GM23338 (cell line): Measurements from ENCODE around the gene RDH8. TPM values are rescaled to one million over a fixed set of nuclear protein-coding genes. Genes with fewer than 3 reads are reported as not detected.

Source experiments
- ATAC-seq: fragments of 200-7000 bp; cut with Tn5 transposase; 3 replicates; pipeline ENCODE4 v1.9.1; 2020
- DNase-seq: peaks from one replicate; pipeline ENCODE4 v3.0.0-alpha.2; 2015; ENCODE audit warnings: low spot score
- H2AFZ ChIP-seq: fragments of 200-600 bp; sonication (generic); 2 replicates; pipeline ENCODE4 v1.8.0; 2016; ENCODE audit warnings: antibody characterized with exemption, mild to moderate bottlenecking, moderate library complexity
- H3F3A ChIP-seq: fragments of 200-600 bp; sonication (generic); replicated peaks from 2 replicates; pipeline ENCODE4 v1.8.0; 2017; ENCODE audit warnings: antibody characterized with exemption, mixed run types, low read depth
- H3K27ac ChIP-seq: fragments of 200-600 bp; sonication (generic); 2 replicates; pipeline ENCODE4 v1.6.1; 2016; ENCODE audit warnings: low read depth
- H3K27me3 ChIP-seq: fragments of 200-600 bp; sonication (generic); 2 replicates; pipeline ENCODE4 v1.8.0; 2016; ENCODE audit warnings: mild to moderate bottlenecking, mixed run types, moderate library complexity; ENCODE audit not compliant: insufficient read depth
- H3K36me3 ChIP-seq: fragments of 200-600 bp; sonication (generic); 2 replicates; pipeline ENCODE4 v1.8.0; 2016; ENCODE audit warnings: mild to moderate bottlenecking; ENCODE audit not compliant: insufficient read depth
- H3K4me1 ChIP-seq: fragments of 200-600 bp; sonication (generic); 2 replicates; pipeline ENCODE4 v1.8.0; 2016; ENCODE audit warnings: mild to moderate bottlenecking, moderate library complexity; ENCODE audit not compliant: insufficient read depth
- H3K4me2 ChIP-seq: fragments of 200-600 bp; sonication (generic); 2 replicates; pipeline ENCODE4 v1.7.1; 2017; ENCODE audit warnings: mixed run types
- H3K4me3 ChIP-seq: fragments of 200-600 bp; sonication (generic); 2 replicates; pipeline ENCODE4 v1.6.1; 2016; ENCODE audit warnings: mixed run types
- H3K79me2 ChIP-seq: fragments of 200-600 bp; sonication (generic); replicated peaks from 2 replicates; pipeline ENCODE4 v1.8.0; 2017; ENCODE audit warnings: mild to moderate bottlenecking; ENCODE audit not compliant: insufficient read depth
- H3K9me2 ChIP-seq: fragments of 200-600 bp; sonication (generic); 2 replicates; pipeline ENCODE4 v1.8.0; 2017; ENCODE audit not compliant: insufficient read depth
- H4K20me1 ChIP-seq: fragments of 200-600 bp; sonication (generic); replicated peaks from 2 replicates; pipeline ENCODE4 v1.8.0; 2017; ENCODE audit warnings: mild to moderate bottlenecking; ENCODE audit not compliant: insufficient read depth
- H3K27ac Mint-ChIP-seq: 2 replicates; pipeline ENCODE4 v1.8.0; 2020; ENCODE audit warnings: inconsistent platforms, mild to moderate bottlenecking, moderate library complexity, mixed read lengths
- H3K27me3 Mint-ChIP-seq: 3 replicates; pipeline ENCODE4 v1.8.0; 2022; ENCODE audit warnings: low read depth, mild to moderate bottlenecking, moderate library complexity, mixed read lengths, inconsistent platforms; ENCODE audit not compliant: insufficient read depth, poor library complexity
- H3K36me3 Mint-ChIP-seq: 3 replicates; pipeline ENCODE4 v1.8.0; 2021; ENCODE audit warnings: low read depth, mild to moderate bottlenecking, inconsistent platforms, moderate library complexity, mixed read lengths
- H3K4me1 Mint-ChIP-seq: 3 replicates; pipeline ENCODE4 v1.8.0; 2020; ENCODE audit warnings: mild to moderate bottlenecking, inconsistent platforms, mixed read lengths
- H3K4me3 Mint-ChIP-seq: 3 replicates; pipeline ENCODE4 v1.8.0; 2021; ENCODE audit warnings: moderate library complexity, mild to moderate bottlenecking, inconsistent platforms, mixed read lengths
- H3K9me3 Mint-ChIP-seq: 3 replicates; pipeline ENCODE4 v1.8.0; 2020; ENCODE audit warnings: moderate library complexity, mild to moderate bottlenecking, inconsistent platforms, mixed read lengths
- CREB1 ChIP-seq: fragments of 250-450 bp; sonication (Bioruptor Pico); IDR thresholded peaks from 2 replicates; pipeline ENCODE4 v1.5.0; 2020; ENCODE audit warnings: low read depth, mild to moderate bottlenecking, moderate library complexity
- EZH2 ChIP-seq: fragments of 200-600 bp; sonication (generic); IDR thresholded peaks from one replicate; pipeline ENCODE4 v1.8.0; 2017; ENCODE audit warnings: antibody characterized with exemption, mild to moderate bottlenecking, low read depth; ENCODE audit not compliant: unreplicated experiment
- EZH2phosphoT487 ChIP-seq: fragments of 200-600 bp; sonication (generic); IDR thresholded peaks from one replicate; pipeline ENCODE4 v1.8.1; 2018; ENCODE audit warnings: antibody characterized with exemption; ENCODE audit not compliant: unreplicated experiment
- JUNB ChIP-seq: IDR thresholded peaks from one replicate; pipeline ENCODE4 v1.6.1; 2016; ENCODE audit warnings: antibody characterized with exemption; ENCODE audit not compliant: unreplicated experiment
- POLR2AphosphoS5 ChIP-seq: IDR thresholded peaks from 2 replicates; pipeline ENCODE4 v1.6.1; 2016; ENCODE audit warnings: antibody characterized with exemption, low read depth
- STAT1 ChIP-seq: IDR thresholded peaks from one replicate; pipeline ENCODE4 v1.6.1; 2016; ENCODE audit warnings: antibody characterized with exemption; ENCODE audit not compliant: unreplicated experiment
- ZNF114 ChIP-seq: fragments of 250-450 bp; sonication (Bioruptor Pico); IDR thresholded peaks from 2 replicates; pipeline ENCODE4 v1.5.0; 2020; ENCODE audit warnings: mild to moderate bottlenecking, moderate library complexity
- ZNF331 ChIP-seq: fragments of 250-450 bp; sonication (Bioruptor Pico); IDR thresholded peaks from 2 replicates; pipeline ENCODE4 v1.5.0; 2020; ENCODE audit warnings: low read depth, mild to moderate bottlenecking, moderate library complexity
- polyA plus RNA-seq: library from polyadenylated mRNA; unstranded; fragments of >200 nt; fragmentation: Nextera tagmentation; extraction: Ambion mirVana; gene quantifications from 2 replicates; pipeline ENCODE4 v1.2.1, GENCODE V29; 2016
- total RNA-seq: library from RNA; depleted of rRNA; stranded (reverse); fragments of >200 nt; shearing (Covaris generic); gene quantifications from 2 replicates; pipeline ENCODE4 v1.2.3, GENCODE V29; 2014
- TF ChIP-seq, protein P1 (sequence below): IDR thresholded peaks from 2 replicates; pipeline ENCODE4 v1.6.1; 2016; ENCODE audit warnings: antibody characterized with exemption
- TF ChIP-seq, protein P2 (sequence below), 2 experiments: fragments of 200-600 bp in 1 of 2; sonication (generic) in 1 of 2; conservative IDR thresholded peaks; 2 replicates each; pipeline versions ENCODE4 v1.5.1 to v1.6.1; 2016 to 2017; ENCODE audit warnings: antibody characterized with exemption in 2 of 2, low read depth in 2 of 2, mild to moderate bottlenecking in 2 of 2, moderate library complexity in 1 of 2
- TF ChIP-seq, protein P3 (sequence below): fragments of 250-450 bp; sonication (Bioruptor Pico); IDR thresholded peaks from 2 replicates; pipeline ENCODE4 v1.5.0; 2020; ENCODE audit warnings: mild to moderate bottlenecking, moderate library complexity

Gene RDH8
- total and polyA plus RNA-seq, 2 experiments from 2014 or later, result not detected

DNA sequence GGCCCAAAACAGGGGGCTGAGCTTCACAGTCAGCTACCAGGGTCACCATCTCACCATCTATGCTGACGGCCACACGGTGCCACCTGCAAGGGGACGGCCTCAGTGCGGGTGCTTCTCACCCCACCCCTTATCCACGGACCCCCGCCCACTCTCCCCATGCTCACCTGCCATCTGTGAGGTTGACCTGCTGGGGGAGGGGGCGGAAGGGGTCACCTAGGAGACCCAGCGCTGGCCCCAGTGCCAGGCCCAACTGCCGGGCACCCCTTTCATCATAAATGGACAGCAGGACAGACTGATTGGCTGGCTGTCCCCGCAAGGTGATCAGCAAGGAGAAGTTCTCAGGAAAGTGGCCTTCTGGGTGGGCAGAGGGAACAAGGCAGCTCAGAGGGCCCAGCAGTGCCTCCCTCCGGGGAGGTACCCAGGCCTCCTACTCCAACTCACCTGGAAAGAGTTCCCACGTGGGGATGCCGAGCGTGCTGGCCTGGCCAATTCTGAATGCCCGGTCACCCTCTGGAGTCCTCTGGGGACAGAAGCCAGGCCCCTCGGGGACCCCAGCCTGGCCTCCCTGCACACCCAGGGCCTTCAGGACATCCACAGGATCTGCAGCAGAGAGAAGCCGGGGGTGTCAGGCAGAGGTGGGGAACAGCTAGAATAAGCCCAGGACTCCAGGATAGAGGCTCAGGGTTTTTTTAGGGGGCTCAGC is 7.5 kb upstream of the RDH8 start:
- no peaks in the 10 kb centered on the region; the same call in 2 of the 3 replicates for H3K36me3 Mint-ChIP-seq
- no peak overlapping the region for H2AFZ ChIP-seq
- H3K4me1 ChIP-seq, result no peaks in the 10 kb centered on the region
- H3K9me3 Mint-ChIP-seq, result no peaks in the 10 kb centered on the region; the same call in 2 of the 3 replicates
- no peaks in the 10 kb centered on the region for H4K20me1 ChIP-seq
- H3K4me1 Mint-ChIP-seq, result peaks cover 15% of the 10 kb centered on the region
- no peaks in the 10 kb centered on the region for H3K79me2 ChIP-seq
- H3K27me3 Mint-ChIP-seq, result peaks cover 19% of the 10 kb centered on the region
- no peak overlapping the region for H3K27ac ChIP-seq
- no peaks in the 10 kb centered on the region for H3F3A ChIP-seq
- no peak overlapping the region for H3K4me3 ChIP-seq
- peaks cover 12% of the 10 kb centered on the region for H3K27me3 ChIP-seq
- H3K9me2 ChIP-seq, result no peaks in the 10 kb centered on the region
- H3K4me3 Mint-ChIP-seq, result no peak overlapping the region
- H3K36me3 ChIP-seq, result no peaks in the 10 kb centered on the region
- TF ChIP-seq CREB1 (CRISPR knock-in tag) (no peak), POLR2AphosphoS5 (no peak), EZH2phosphoT487 (no peak), ZNF331 (no peak), ZNF114 (CRISPR knock-in tag) (no peak)
- TF ChIP-seq, protein P1, sequence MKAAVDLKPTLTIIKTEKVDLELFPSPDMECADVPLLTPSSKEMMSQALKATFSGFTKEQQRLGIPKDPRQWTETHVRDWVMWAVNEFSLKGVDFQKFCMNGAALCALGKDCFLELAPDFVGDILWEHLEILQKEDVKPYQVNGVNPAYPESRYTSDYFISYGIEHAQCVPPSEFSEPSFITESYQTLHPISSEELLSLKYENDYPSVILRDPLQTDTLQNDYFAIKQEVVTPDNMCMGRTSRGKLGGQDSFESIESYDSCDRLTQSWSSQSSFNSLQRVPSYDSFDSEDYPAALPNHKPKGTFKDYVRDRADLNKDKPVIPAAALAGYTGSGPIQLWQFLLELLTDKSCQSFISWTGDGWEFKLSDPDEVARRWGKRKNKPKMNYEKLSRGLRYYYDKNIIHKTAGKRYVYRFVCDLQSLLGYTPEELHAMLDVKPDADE, result no peak
- DNase-seq (no peak), ATAC-seq (no peak)
- H3K27ac Mint-ChIP-seq, result no peak overlapping the region
- no peak overlapping the region for H3K4me2 ChIP-seq

DNA sequence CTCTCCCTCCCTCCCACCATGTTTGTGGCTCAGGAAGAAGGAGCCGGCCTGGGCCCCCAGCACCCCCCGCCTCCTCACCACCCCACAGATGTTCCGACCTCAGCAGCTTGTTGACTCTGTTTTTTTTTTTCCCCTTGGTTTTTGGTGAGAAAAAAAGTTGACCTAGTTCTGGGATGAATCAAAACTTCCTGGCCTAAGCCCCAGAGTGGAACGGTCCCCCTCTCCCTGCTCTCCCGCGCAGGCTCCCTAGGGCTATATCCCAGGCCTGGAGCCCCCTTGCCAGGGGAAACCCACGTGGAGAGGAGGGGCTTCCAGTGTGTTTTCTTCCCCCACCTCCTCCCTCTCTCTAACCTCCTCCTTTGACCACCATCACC is 7.0 kb upstream of the RDH8 start:
- peaks cover 17% of the 10 kb centered on the region for H3K4me1 Mint-ChIP-seq
- Histone ChIP-seq H3K27me3 (peaks cover 17% of the 10 kb centered on the region), H3K9me2 (no peaks in the 10 kb centered on the region), H3K4me2 (no peak overlapping the region), H3K4me3 (no peak overlapping the region), H3K4me1 (no peaks in the 10 kb centered on the region), H2AFZ (no peak overlapping the region), H3K27ac (no peak overlapping the region), H3K79me2 (no peaks in the 10 kb centered on the region), H3K36me3 (no peaks in the 10 kb centered on the region), H3F3A (no peaks in the 10 kb centered on the region), H4K20me1 (no peaks in the 10 kb centered on the region)
- DNase-seq (no peak), ATAC-seq (no peak)
- H3K27me3 Mint-ChIP-seq, result peaks cover 24% of the 10 kb centered on the region
- no peak overlapping the region for H3K4me3 Mint-ChIP-seq
- no peaks in the 10 kb centered on the region; the same call in 1 of the 3 replicates for H3K9me3 Mint-ChIP-seq
- H3K36me3 Mint-ChIP-seq, result no peaks in the 10 kb centered on the region; the same call in 2 of the 3 replicates
- no peak overlapping the region for H3K27ac Mint-ChIP-seq
- no peak for TF ChIP-seq EZH2phosphoT487
- TF ChIP-seq, protein P2, sequence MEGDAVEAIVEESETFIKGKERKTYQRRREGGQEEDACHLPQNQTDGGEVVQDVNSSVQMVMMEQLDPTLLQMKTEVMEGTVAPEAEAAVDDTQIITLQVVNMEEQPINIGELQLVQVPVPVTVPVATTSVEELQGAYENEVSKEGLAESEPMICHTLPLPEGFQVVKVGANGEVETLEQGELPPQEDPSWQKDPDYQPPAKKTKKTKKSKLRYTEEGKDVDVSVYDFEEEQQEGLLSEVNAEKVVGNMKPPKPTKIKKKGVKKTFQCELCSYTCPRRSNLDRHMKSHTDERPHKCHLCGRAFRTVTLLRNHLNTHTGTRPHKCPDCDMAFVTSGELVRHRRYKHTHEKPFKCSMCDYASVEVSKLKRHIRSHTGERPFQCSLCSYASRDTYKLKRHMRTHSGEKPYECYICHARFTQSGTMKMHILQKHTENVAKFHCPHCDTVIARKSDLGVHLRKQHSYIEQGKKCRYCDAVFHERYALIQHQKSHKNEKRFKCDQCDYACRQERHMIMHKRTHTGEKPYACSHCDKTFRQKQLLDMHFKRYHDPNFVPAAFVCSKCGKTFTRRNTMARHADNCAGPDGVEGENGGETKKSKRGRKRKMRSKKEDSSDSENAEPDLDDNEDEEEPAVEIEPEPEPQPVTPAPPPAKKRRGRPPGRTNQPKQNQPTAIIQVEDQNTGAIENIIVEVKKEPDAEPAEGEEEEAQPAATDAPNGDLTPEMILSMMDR (conservative IDR thresholded peaks at IDR 0.05; ENCODE audit: low read depth in 2 of 2), result no peak
- TF ChIP-seq, protein P3, sequence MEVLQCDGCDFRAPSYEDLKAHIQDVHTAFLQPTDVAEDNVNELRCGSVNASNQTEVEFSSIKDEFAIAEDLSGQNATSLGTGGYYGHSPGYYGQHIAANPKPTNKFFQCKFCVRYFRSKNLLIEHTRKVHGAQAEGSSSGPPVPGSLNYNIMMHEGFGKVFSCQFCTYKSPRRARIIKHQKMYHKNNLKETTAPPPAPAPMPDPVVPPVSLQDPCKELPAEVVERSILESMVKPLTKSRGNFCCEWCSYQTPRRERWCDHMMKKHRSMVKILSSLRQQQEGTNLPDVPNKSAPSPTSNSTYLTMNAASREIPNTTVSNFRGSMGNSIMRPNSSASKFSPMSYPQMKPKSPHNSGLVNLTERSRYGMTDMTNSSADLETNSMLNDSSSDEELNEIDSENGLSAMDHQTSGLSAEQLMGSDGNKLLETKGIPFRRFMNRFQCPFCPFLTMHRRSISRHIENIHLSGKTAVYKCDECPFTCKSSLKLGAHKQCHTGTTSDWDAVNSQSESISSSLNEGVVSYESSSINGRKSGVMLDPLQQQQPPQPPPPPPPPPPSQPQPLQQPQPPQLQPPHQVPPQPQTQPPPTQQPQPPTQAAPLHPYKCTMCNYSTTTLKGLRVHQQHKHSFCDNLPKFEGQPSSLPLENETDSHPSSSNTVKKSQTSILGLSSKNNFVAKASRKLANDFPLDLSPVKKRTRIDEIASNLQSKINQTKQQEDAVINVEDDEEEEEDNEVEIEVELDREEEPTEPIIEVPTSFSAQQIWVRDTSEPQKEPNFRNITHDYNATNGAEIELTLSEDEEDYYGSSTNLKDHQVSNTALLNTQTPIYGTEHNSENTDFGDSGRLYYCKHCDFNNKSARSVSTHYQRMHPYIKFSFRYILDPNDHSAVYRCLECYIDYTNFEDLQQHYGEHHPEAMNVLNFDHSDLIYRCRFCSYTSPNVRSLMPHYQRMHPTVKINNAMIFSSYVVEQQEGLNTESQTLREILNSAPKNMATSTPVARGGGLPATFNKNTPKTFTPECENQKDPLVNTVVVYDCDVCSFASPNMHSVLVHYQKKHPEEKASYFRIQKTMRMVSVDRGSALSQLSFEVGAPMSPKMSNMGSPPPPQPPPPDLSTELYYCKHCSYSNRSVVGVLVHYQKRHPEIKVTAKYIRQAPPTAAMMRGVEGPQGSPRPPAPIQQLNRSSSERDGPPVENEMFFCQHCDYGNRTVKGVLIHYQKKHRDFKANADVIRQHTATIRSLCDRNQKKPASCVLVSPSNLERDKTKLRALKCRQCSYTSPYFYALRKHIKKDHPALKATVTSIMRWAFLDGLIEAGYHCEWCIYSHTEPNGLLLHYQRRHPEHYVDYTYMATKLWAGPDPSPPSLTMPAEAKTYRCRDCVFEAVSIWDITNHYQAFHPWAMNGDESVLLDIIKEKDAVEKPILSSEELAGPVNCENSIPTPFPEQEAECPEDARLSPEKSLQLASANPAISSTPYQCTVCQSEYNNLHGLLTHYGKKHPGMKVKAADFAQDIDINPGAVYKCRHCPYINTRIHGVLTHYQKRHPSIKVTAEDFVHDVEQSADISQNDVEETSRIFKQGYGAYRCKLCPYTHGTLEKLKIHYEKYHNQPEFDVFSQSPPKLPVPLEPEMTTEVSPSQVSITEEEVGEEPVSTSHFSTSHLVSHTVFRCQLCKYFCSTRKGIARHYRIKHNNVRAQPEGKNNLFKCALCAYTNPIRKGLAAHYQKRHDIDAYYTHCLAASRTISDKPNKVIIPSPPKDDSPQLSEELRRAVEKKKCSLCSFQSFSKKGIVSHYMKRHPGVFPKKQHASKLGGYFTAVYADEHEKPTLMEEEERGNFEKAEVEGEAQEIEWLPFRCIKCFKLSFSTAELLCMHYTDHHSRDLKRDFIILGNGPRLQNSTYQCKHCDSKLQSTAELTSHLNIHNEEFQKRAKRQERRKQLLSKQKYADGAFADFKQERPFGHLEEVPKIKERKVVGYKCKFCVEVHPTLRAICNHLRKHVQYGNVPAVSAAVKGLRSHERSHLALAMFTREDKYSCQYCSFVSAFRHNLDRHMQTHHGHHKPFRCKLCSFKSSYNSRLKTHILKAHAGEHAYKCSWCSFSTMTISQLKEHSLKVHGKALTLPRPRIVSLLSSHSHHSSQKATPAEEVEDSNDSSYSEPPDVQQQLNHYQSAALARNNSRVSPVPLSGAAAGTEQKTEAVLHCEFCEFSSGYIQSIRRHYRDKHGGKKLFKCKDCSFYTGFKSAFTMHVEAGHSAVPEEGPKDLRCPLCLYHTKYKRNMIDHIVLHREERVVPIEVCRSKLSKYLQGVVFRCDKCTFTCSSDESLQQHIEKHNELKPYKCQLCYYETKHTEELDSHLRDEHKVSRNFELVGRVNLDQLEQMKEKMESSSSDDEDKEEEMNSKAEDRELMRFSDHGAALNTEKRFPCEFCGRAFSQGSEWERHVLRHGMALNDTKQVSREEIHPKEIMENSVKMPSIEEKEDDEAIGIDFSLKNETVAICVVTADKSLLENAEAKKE (CRISPR knock-in tag), result no peak
- no peak for TF ChIP-seq JUNB
- TF ChIP-seq STAT1, result no peak
- TF ChIP-seq POLR2AphosphoS5, result no peak
- no peak for TF ChIP-seq ZNF114 (CRISPR knock-in tag)
- TF ChIP-seq EZH2, result no peak
- no peak for TF ChIP-seq ZNF331
